Measurements from ENCODE around the gene AP2M1. TPM values are rescaled to one million over a fixed set of nuclear protein-coding genes. Genes with fewer than 3 reads are reported as not detected.

Gene AP2M1
- total and polyA plus RNA-seq, 2 of the 8 experiments (the other 6 are each of a cell fraction or from before 2014, with no cell fraction given), result 403 to 454 TPM

DNA sequence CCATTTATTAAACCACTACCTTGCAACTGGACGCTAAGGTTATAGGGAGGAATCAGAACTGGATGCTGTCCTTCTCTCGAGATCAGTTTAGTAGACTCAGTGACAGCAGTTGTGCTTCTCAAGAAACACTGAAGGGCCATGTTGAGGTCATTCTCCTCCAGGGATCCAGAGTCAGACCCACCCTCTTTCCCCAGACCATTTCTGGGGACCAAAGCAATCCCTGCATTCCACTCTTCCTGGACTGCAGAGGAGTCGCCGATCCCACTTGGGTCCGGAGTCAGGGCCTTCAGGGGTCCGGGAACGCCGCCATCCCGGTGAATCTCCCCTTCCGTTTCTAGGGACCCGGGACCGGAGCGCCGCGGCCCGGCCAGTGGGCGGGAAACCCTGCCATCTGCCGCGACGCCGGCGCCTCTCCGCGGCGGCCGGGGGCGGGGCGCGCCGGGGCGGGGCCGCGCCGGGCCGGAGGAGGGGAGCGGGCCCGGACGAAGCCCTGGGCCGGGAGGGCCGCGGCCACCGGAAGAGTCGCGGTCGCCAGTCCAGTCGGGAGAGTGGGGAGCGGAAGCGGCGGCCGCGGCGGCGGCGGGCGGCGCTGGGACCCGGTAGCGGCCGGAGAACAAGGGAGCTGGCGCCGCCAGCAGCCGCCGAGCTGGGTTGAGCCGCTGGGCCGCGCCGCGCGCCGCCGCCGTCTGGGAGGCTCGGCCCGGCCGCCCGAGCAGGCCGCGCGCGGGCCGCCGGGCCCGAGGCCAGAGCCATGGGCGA lies 19.6 kb upstream of the AP2M1 start, which contains the start of gene DVL3 (continued):
- TF ChIP-seq, protein P1, sequence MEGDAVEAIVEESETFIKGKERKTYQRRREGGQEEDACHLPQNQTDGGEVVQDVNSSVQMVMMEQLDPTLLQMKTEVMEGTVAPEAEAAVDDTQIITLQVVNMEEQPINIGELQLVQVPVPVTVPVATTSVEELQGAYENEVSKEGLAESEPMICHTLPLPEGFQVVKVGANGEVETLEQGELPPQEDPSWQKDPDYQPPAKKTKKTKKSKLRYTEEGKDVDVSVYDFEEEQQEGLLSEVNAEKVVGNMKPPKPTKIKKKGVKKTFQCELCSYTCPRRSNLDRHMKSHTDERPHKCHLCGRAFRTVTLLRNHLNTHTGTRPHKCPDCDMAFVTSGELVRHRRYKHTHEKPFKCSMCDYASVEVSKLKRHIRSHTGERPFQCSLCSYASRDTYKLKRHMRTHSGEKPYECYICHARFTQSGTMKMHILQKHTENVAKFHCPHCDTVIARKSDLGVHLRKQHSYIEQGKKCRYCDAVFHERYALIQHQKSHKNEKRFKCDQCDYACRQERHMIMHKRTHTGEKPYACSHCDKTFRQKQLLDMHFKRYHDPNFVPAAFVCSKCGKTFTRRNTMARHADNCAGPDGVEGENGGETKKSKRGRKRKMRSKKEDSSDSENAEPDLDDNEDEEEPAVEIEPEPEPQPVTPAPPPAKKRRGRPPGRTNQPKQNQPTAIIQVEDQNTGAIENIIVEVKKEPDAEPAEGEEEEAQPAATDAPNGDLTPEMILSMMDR (IDR thresholded peaks at IDR 0.05; ENCODE audit: control extremely low read depth in 1 of 3, insufficient read depth in 1 of 3, low read depth in 1 of 3, low read length in 3 of 3), result no peak
- TF ChIP-seq ZNF274 (IDR thresholded peaks at IDR 0.05; ENCODE audit: borderline replicate concordance, extremely low read depth, low read length) (no peak), KDM5A (IDR thresholded peaks at IDR 0.05; ENCODE audit: low read length) (no peak), TEAD4 (IDR thresholded peaks at IDR 0.05; ENCODE audit: low read depth, low read length) (no peak), POLR2A (IDR thresholded peaks at IDR 0.05; ENCODE audit: control extremely low read depth in 1 of 2, low read depth in 2 of 2, low read length in 2 of 2) (peak in 1 of 2 experiments; percentile 57; a peak in 2 of 3 replicates)
- TF ChIP-seq, protein P2, sequence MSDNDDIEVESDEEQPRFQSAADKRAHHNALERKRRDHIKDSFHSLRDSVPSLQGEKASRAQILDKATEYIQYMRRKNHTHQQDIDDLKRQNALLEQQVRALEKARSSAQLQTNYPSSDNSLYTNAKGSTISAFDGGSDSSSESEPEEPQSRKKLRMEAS (IDR thresholded peaks at IDR 0.05), result 0 out of 2 replicates have a peak, but pooled peaks have one; percentile 12
- TF ChIP-seq, protein P3, sequence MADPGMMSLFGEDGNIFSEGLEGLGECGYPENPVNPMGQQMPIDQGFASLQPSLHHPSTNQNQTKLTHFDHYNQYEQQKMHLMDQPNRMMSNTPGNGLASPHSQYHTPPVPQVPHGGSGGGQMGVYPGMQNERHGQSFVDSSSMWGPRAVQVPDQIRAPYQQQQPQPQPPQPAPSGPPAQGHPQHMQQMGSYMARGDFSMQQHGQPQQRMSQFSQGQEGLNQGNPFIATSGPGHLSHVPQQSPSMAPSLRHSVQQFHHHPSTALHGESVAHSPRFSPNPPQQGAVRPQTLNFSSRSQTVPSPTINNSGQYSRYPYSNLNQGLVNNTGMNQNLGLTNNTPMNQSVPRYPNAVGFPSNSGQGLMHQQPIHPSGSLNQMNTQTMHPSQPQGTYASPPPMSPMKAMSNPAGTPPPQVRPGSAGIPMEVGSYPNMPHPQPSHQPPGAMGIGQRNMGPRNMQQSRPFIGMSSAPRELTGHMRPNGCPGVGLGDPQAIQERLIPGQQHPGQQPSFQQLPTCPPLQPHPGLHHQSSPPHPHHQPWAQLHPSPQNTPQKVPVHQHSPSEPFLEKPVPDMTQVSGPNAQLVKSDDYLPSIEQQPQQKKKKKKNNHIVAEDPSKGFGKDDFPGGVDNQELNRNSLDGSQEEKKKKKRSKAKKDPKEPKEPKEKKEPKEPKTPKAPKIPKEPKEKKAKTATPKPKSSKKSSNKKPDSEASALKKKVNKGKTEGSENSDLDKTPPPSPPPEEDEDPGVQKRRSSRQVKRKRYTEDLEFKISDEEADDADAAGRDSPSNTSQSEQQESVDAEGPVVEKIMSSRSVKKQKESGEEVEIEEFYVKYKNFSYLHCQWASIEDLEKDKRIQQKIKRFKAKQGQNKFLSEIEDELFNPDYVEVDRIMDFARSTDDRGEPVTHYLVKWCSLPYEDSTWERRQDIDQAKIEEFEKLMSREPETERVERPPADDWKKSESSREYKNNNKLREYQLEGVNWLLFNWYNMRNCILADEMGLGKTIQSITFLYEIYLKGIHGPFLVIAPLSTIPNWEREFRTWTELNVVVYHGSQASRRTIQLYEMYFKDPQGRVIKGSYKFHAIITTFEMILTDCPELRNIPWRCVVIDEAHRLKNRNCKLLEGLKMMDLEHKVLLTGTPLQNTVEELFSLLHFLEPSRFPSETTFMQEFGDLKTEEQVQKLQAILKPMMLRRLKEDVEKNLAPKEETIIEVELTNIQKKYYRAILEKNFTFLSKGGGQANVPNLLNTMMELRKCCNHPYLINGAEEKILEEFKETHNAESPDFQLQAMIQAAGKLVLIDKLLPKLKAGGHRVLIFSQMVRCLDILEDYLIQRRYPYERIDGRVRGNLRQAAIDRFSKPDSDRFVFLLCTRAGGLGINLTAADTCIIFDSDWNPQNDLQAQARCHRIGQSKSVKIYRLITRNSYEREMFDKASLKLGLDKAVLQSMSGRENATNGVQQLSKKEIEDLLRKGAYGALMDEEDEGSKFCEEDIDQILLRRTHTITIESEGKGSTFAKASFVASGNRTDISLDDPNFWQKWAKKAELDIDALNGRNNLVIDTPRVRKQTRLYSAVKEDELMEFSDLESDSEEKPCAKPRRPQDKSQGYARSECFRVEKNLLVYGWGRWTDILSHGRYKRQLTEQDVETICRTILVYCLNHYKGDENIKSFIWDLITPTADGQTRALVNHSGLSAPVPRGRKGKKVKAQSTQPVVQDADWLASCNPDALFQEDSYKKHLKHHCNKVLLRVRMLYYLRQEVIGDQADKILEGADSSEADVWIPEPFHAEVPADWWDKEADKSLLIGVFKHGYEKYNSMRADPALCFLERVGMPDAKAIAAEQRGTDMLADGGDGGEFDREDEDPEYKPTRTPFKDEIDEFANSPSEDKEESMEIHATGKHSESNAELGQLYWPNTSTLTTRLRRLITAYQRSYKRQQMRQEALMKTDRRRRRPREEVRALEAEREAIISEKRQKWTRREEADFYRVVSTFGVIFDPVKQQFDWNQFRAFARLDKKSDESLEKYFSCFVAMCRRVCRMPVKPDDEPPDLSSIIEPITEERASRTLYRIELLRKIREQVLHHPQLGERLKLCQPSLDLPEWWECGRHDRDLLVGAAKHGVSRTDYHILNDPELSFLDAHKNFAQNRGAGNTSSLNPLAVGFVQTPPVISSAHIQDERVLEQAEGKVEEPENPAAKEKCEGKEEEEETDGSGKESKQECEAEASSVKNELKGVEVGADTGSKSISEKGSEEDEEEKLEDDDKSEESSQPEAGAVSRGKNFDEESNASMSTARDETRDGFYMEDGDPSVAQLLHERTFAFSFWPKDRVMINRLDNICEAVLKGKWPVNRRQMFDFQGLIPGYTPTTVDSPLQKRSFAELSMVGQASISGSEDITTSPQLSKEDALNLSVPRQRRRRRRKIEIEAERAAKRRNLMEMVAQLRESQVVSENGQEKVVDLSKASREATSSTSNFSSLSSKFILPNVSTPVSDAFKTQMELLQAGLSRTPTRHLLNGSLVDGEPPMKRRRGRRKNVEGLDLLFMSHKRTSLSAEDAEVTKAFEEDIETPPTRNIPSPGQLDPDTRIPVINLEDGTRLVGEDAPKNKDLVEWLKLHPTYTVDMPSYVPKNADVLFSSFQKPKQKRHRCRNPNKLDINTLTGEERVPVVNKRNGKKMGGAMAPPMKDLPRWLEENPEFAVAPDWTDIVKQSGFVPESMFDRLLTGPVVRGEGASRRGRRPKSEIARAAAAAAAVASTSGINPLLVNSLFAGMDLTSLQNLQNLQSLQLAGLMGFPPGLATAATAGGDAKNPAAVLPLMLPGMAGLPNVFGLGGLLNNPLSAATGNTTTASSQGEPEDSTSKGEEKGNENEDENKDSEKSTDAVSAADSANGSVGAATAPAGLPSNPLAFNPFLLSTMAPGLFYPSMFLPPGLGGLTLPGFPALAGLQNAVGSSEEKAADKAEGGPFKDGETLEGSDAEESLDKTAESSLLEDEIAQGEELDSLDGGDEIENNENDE (IDR thresholded peaks at IDR 0.05; ENCODE audit: insufficient replicate concordance, low read length), result no peak
